HG02571 (cell line): ENCODE results near the gene NR1D2.
A peak's percentile ranks its signal among the peaks of the same experiment; 100 is the strongest.
"Not testable (repeated sequence)": the region's sequence is repeated elsewhere in the genome, so short reads cannot be mapped to it uniquely, and the experiment has no call there.

Experiments
- ATAC-seq: cut with Tn5 transposase; IDR thresholded peaks from one replicate; pipeline ENCODE4 v1.9.1; 2021; ENCODE audit warnings: mild to moderate bottlenecking, moderate library complexity; ENCODE audit not compliant: unreplicated experiment

Gene NR1D2

DNA sequence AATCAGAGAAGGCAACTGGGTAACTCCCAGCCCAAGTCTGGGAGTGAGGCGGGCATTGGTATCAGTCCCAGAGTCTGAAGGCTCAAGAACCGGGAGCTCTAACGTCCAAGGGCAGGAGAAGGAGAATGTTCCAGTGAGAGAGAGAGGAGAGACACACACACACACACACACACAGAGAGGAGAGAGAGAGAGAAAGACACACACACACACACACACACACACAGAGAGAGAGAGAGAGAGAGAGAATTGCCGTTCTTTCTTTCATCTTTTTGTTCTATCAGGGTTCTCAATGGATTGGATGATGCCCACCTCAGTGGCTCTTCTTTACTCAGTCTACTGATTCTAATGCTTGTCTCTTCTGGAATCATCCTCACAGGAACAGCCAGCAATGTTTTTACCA lies 57.0 kb downstream of the NR1D2 start:
- ATAC-seq: no peak

DNA sequence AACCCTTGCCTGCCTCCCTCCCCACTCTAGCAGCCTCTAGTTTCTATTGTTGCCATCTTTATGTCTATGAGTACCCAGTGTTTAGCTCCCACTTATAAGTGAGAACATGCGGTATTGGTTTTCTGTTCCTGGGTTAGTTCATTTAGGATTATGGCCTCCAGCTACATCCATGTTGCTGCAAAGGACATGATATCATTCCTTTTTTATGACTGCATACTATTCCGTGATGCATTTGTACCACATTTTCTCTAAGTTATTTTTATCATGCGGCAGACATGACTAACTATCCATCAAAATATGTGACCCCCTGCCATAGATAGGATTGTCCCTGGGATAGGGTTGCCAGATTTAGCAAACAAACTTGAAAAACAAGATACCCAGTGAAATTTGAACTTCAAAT lies 58.4 kb downstream of the NR1D2 start:
- no peak for ATAC-seq

DNA sequence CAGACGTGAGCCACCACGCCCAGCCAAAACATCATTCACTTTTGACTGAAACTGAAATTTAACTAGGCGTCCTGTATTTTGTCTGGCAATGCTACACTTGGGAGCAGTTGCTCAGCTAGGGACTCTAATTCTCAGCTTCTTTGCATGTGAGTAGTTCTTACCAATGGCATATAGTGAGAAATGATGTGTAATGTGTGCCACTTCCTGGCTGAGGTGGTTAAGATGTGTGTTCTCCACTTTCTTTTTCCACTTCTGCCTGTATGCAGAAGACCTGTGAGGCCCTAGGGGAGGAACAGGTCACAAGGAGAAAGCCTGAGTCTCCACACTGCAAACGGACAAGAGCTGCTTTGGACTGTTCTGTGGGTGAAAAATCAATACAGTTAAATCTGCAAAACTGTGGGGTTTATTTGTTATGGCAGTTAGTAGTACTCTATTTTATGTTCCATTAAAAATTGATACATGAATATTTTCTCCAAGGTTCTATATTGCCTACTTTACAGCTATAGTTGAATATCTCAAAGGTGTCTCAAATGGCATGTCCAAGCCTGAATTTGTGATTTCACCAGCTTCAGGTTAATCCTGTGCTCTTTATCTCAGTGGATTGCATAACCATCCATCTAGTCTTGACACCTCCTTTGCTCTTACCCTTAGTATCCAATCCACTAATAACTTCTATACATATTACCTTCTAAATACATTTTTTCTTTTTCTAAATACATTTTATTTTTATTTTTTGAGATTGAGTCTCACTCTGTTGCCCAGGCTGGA lies 59.3 kb downstream of the NR1D2 start:
- peak; percentile 69 for ATAC-seq

DNA sequence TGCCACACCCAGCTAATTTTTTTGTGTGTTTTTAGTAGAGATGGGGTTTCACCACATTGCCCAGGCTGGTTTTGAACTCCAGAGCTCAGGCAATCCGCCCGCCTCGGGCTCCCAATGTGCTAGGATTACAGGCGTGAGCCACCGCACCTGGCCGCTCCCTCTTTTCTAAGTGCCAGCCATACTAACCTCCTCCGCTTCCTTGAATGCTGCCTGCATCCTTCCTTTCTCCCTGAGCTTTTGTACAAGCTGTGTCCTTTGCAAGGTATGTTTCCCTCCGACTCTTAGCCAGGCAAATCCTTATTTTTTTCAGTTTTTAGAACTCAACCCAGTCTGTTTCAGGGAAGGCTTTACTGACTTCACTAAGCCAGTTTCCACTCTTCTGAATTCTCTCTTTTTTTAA lies 60.6 kb downstream of the NR1D2 start:
- no peak for ATAC-seq

DNA sequence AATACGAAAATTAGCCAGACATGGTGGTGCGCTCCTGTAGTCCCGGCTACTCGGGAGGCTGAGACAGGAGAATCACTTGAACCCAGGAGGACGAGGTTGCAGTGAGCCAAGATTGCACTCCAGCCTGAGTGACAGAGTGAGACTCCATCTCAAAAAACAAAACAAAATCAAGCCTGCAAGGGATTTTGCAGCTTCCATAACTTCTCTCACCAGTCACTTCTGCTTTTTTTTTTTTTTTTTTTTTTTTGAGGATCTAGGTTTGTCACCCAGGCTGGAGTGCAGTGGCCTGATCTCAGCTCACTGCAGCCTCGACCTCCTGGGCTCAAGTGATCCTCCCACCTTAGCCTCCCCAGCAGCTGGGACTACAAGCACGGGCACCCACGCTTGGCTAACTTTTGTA lies 65.7 kb downstream of the NR1D2 start:
- not testable (repeated sequence) for ATAC-seq

DNA sequence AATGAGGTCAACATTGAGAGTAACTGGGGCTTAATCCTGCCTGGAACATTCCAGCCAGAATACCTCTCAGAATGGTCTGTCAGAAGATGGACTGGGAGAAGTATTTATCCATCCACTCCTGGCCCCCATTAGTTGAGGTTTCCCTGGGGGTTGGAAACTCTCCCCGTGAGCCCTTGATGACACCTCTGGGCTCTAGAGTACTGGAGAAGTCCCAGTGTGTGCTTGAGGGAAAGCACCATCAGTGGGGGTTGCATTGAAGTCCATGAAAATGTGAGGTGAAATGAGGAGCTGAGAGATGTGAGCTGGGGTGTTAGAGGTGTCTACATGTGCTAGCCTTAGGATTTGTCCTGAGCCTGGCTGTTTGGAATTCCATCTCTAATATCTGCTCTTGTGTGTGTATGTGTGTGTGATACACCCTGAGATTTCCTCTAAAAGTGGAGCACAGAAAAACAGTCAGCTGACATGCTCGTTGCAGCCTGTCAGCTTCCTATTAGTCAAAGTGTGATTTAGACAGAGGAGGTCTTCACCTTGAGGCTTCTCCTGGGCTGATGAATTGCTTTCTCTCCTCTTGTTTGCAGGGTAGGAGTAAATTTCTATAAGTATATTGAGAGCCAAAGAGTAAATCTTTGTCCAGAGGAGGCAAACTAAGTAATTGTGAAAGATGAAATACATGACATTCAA lies 67.6 kb downstream of the NR1D2 start:
- no peak for ATAC-seq

DNA sequence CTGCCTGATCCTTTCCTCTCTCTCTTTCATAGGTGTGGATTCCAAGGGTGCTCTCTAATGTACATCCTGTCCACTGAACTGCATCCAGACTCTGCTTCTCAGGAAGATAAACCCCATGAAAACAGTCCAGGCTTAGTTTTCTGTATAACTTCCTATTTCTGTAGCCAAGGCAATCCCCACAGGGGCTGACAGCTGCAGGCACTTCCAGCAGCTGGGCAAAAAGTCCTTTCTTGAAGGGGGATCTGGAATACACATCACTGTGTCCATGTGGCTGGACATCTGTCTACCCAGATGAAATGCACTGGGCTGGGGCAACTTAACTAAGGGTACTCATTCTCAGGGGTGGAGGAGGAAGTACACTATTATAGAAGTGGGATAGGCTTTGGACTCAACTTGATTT lies 72.2 kb downstream of the NR1D2 start:
- no peak for ATAC-seq

DNA sequence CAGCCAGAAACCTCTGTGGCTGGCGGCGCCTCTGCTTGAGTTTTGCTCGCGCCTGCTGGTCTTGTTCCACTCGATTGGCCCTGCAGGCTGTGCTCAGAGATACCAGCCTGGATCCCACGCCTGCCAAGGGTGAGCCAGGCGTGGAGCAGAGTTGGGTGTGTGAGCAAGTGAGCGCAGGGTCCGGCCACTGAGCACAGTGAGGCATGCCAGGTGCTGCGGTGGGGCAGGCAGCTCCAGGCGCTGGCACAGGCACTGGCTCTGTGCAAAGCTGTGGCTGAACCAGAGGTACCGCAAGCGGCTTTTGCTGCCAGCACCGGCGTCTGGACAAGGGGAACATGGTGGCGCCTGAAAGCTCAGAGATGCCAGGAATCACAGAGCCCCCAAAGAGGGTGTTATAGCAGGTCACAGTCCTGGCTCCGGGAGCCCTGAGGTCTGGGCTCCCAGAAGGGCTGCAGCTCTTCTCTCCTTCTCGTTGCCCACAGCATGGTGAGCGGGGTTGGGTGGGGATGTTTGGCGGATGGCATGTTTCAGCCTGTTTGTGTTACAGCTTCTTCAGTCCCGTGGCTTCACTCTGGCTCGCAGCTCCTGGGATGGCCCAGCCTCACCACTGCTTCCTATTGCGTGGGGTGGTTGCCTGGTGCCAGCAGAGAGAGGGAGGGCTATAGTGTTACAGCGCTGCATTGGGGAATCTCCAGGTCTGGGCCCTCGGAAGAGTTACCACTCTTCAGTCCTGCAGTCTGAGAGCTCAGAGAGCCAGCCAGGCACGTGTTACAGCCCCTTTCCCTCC lies 73.9 kb downstream of the NR1D2 start:
- no peak for ATAC-seq

DNA sequence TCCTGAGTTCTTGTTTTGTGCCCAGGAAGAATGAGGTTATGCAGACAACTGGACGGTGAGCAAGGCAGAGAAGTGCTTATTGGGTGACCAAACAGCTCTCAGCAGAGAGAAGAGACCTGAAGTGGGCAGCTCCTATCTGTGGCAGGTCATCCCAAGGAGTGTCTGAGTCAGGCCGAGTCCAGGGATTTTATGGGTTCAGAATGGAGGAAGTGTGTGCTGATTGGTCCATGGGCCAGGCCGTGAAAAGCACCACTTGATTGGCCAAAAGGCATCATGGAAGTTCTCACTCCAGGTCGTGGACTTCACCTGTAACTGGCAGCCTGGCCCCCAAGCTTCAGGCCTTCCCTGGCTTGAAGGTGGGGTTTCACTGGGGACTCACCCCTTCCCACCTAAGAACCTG lies 74.5 kb downstream of the NR1D2 start:
- ATAC-seq: no peak

DNA sequence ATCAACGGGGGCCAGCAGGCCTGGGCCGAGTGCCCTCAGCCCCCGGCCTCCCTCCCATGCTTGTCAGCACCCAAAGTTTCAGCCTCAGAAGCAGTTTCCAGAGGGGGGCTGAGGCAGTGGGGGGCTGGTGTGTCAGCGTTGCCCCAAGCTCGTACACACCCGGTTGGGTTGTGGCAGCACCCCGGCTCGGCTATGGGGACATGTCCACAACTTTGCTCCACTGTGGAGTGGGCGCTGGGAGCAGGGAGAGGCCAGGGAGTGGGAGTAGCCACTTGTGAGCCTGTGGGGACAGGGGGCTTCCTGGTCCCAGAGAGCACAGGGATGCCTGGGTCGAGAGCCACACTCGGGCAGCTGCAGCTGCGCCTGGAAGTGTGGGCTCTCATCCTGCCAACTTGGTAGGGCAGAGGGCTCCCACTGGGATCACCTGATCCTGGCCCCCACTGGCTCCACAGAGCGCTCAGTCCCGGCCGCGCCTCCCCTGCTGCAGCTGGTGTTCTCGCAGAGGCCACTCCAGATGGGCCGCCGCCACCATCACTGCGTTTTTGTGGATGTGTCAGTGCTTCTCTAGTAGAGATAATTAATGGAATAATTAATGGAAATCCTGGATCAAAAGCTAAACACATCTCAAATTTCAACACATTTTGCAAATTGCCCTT lies 75.1 kb downstream of the NR1D2 start:
- ATAC-seq: no peak

DNA sequence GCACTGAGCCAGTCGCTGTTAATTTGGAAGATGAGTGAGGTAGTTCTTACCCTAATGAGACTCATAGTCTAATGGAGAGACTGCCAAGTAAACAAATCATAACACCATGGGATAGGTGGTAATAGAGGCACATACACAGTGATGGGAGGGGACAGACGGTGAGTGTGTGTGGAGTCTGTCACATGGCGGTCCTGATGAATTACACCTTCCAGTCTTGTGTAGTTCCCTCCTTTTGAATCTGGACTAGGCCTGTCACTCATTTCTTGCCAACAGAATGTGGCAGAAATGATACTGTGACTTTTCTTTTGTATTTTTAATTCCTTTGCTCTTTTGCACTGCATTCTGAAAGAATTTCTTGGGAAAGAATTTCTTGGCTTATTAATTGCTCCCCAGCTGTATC lies 78.1 kb downstream of the NR1D2 start:
- no peak for ATAC-seq

DNA sequence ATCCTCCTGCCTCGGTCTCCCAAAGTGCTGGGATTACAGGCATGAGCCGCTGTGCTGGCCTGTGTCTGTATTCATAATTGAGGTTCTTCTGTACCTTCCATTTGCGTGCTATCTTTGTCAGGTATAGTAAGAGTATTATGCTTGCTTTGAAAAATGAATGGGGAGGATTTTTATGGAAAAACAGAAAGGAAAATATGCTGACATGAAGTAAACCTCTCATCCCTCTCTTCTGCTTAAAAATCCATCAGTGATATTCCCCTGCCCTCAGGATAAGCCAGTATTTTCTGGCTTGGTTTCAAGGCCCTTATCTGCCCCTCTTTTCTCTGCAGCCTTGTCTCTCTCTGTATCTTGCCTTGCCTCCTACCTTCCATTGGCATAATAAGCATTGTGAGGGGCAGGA lies 80.7 kb downstream of the NR1D2 start:
- ATAC-seq: no peak

DNA sequence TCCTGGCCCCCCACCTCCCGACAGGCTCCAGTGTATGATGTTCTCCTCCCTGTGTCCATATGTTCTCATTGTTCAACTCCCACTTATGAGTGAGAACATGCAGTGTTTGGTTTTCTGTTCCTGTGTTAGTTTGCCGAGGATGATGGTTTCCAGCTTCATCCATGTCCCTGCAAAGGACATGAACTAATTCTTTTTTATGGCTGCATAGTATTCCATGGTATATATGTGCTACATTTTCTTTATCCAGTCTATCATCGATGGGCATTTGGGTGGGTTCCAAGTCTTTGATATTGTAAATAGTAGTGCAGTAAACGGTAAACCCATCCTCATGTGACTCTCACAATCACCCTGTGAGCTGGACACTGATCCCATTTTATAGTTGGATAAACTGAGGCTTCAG lies 81.6 kb downstream of the NR1D2 start:
- ATAC-seq: not testable (repeated sequence)

DNA sequence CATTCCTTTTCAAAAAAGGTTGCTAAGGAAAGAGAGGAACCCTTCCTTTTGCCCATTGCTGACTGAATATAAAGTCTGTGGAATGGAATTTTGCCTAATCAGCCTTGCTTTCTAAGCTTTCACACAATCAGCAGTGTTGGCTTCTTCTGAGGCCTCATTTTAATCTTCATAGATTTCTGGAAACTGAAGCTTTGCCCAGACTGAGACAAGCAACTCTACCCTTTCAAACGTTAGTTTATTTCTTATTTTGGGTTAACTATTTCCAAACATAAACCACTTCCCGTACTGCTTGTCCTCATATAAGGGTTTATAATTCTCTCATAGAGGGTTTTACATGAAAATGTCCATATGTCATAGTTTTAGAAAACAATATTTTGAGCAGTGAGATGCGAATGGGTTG lies 82.9 kb downstream of the NR1D2 start:
- no peak for ATAC-seq
